GM19351 (cell line): Measurements from ENCODE around the gene KRTAP1-3.
"Not testable (repeated sequence)": the region's sequence is repeated elsewhere in the genome, so short reads cannot be mapped to it uniquely, and the experiment has no call there.

Source experiments
- ATAC-seq: cut with Tn5 transposase; IDR thresholded peaks from one replicate; pipeline ENCODE4 v1.9.1; 2021; ENCODE audit warnings: mild to moderate bottlenecking, moderate library complexity; ENCODE audit not compliant: unreplicated experiment

The KRTAP1-3 gene

DNA sequence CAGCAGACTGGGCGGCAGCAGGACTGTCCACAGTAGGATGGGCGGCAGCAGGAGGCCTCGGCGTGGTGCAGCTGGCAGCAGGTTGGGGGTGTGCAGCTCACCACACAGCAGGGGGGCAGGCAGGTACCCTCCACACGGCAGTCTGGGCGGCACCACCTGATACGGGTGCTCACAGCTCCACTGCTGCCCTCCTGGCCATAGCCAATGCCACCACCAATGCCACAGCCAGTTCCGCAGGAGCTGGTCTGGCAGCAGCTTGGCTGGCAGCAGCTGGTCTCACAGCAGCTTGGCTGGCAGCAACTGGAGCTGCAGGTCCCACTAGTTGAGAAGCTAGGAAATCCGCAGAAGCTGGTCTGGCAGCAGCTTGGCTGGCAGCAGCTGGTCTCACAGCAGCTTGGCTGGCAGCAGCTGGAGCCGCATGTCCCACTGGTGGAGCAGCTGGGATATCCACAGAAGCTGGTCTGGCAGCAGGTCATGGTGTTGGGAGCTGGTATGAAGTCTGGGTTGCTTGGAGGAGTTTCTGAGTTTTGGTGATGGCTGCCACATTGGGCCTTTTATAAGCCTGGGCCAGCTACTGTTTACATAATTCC lies at the start of gene KRTAP1-3:
Gene KRTAP1-3 (minus strand): TSS at position 529 of the 590 bp plus-strand sequence. CDS start 53 bp downstream, at position 476.
- ATAC-seq = not testable (repeated sequence)

DNA sequence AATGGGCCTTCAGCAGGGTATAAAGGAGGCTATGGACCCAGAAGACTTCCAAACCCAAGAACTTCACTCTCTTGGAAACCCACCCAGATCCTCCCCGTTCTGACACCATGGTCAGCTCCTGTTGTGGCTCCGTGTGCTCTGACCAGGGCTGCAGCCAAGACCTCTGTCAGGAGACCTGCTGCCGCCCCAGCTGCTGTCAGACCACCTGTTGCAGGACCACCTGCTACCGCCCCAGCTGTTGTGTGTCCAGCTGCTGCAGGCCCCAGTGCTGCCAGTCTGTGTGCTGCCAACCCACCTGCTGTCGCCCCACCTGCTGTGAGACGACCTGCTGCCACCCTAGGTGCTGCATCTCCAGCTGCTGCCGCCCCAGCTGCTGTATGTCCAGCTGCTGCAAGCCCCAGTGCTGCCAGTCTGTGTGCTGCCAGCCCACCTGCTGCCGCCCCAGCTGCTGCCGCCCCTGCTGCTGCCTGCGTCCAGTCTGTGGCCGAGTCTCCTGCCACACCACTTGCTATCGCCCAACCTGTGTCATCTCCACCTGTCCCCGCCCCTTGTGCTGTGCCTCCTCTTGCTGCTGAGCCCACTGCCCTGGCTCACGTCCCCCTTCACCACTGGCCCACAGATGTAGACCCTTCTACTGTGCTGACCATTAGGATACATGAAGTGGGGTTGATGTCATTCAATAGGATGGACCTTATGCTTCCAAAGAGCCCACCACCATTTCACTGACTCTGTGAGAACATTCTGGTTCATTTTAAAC lies 49.6 kb upstream of the KRTAP1-3 start, which contains the start of gene KRTAP4-7:
Gene KRTAP4-7 (plus strand): TSS at position 51 of the 757 bp plus-strand sequence. CDS start 57 bp downstream, at position 108.
- not testable (repeated sequence) for ATAC-seq

DNA sequence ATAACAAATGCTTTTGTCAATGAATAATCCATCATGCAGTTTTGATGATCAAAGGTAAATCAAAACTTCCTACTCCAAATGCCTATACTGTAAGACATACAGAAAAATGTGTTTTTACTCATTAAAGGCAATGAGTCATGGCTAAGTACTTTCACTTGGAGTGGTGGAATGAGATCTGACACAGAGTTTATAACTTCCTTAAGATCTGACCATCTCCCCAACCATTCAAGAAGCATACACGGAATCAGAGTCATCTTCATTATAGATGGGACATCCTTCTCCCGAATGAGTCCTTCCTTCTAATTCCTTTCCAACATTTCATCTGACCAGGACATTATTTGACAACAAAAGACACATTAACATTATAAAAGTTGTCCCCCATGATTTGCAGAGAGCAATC lies 48.8 kb upstream of the KRTAP1-3 start:
- ATAC-seq = not testable (repeated sequence)

DNA sequence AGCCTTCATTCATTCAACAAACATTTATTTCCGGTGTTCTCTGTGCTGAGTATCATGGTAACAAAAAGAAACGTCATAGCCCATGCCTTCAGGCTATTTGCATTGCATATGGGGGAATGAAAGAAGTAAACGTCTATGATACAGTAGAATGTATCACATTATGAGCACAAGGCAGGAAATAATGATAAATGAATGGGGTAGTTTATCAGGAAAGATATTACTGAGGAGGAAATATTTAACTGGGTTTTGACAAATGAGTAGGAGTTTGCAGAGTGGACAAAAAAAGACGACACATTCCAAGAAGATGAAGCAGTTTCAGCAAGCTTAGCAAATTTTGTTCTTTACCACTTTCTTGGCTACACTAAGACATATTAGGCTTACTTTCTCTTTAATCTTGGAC lies 48.0 kb upstream of the KRTAP1-3 start:
- no peak for ATAC-seq

GRCh38 chr17:41076788-41077187 lies 42.1 kb upstream of the KRTAP1-3 start:
- ATAC-seq = no peak

DNA sequence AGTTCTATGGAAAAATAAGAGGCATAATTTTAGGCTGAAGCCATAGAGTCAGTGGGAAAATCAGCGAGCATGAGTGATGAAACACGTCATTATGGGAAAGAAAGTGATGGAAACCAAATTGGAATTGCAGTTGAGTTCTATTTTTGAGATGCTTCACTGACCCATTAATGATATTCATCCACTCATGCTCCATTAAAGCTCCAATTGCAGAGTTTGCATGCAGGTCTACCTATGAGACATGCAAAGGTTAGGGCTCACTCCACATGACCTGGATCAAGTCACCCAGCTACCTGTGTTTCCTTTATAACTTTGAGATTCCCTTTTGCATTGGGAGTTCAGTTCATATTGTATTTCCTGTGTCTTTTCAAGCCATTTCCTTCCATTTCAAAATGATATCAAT lies 39.0 kb upstream of the KRTAP1-3 start:
- ATAC-seq = no peak

- ATAC-seq = no peak
Observed at GRCh38 chr17:41071606-41072360, 37.1 kb upstream of the KRTAP1-3 start.

GRCh38 chr17:41069031-41069430 lies 34.4 kb upstream of the KRTAP1-3 start:
- no peak for ATAC-seq

GRCh38 chr17:41067281-41067680 lies 32.6 kb upstream of the KRTAP1-3 start:
- ATAC-seq = no peak

- ATAC-seq = no peak
Observed at GRCh38 chr17:41065829-41066624, 31.4 kb upstream of the KRTAP1-3 start, which contains the start of gene KRTAP2-4. Gene KRTAP2-4, minus strand, starts transcription at chr17:41065879. Its CDS starts 34 bp downstream, at chr17:41065845.

DNA sequence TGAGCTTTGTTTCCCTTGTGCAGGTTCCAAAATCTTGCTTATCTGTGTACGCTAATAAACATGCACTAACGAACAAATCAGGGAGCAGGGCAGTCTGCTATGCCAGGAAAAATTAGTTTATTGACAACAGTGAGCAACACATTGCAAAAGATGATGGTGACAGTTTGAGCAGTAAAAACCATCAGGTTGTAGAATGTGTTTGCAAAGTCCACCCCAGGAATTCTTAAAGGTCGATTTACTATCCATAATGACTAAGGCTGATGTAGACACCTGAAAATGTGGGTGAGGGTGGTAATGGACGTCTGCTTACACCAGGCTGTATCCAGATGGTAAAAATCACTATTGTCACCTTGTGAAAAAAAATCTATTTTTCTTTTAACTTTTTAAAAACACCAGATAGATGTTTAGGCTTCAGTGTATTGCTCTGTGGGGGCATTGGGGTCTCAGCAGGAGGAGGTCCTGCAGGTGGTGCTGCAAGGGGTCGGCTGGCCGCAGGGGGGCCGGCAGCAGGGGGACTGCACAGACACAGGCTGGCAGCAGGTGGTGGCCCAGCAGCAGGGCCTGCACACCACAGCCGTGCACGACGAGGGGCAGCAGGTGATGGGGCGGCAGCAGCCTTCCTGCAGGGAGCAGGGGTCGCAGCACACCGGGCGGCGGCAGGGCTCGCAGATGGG lies 30.5 kb upstream of the KRTAP1-3 start:
- not testable (repeated sequence) for ATAC-seq

- ATAC-seq = no peak
Observed at GRCh38 chr17:41064301-41064700, 29.6 kb upstream of the KRTAP1-3 start.

- ATAC-seq = no peak
Observed at GRCh38 chr17:41063449-41063848, 28.8 kb upstream of the KRTAP1-3 start.

DNA sequence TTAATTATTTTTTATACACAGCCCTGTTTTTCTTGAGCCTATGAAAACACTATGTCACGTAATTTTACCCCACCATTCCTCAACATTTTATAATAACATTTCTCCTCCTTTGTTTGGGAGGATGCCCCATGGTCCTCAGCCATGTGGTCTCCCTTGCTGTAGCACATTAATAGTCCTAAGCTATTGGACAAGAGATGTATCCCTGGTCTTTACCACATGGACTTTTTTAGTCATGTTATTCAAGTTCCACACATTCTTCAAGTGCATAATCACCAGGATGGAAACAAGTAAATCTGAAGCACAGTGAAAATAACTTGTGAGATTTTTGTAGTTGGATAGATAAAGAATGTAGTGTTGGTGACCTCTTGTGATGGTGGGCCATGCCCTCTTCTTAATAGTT lies 27.3 kb upstream of the KRTAP1-3 start:
- ATAC-seq = no peak

DNA sequence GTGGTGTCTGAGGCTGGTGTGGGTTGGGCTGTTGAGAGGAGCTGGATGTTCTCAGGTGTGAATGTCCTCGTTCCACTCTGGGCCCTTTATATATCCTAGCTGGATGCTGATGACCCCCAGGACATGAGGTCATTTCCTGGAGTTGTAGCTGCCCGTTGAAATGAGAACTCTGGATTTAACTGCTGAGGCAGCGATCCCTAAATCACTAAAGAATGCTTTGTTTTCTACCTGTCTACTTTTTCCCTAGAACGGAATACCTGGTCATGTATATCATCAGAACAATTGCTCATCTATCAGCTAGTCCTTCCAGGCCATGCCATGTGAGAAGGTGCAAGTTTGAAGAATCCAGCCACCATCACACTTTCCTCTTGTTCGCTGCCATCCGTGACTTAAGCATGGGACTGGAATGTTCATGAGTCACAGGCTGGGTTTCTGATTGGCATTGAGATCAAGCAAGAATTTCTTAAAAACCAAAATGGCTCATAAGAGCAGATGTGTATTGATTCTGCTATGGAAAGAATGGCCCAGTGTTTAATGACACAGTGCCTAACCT lies 25.5 kb upstream of the KRTAP1-3 start, which contains the start of gene KRTAP2-3:
Gene KRTAP2-3 (minus strand): TSS at position 63 of the 553 bp plus-strand sequence. CDS start 64 bp downstream, outside the sequence.
- no peak for ATAC-seq

DNA sequence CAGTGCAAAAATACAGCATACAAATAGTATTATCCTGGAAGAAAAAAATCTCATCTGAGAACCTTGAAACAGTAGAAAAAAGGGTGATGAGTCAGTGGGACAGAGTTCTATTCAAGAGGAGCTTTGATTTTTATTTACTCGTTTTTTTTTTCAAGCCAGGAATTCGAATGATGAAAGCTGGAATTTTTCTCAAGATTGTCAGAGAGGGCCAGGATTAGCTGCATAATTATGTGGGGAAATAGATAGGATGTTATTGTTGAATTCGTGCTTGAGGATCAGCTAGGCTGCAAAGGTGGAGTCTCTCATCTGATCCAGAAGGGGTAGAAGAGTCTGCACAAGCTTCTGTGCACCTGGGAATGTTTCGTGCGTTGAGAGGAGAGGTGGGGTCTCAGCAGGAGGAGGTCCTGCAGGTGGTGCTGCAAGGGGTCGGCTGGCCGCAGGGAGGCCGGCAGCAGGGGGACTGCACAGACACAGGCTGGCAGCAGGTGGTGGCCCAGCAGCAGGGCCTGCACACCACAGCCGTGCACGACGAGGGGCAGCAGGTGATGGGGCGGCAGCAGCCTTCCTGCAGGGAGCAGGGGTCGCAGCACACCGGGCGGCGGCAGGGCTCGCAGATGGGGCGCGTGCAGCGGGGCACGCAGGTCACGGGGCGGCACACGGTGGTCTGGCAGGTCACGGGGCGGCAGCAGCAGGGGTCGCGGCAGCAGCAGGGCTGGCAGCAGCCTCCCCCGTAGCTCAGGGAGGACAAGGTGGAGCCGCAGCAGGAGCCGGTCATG lies 24.8 kb upstream of the KRTAP1-3 start:
- ATAC-seq = not testable (repeated sequence)

GRCh38 chr17:41058741-41059140 lies 24.1 kb upstream of the KRTAP1-3 start:
- no peak for ATAC-seq

DNA sequence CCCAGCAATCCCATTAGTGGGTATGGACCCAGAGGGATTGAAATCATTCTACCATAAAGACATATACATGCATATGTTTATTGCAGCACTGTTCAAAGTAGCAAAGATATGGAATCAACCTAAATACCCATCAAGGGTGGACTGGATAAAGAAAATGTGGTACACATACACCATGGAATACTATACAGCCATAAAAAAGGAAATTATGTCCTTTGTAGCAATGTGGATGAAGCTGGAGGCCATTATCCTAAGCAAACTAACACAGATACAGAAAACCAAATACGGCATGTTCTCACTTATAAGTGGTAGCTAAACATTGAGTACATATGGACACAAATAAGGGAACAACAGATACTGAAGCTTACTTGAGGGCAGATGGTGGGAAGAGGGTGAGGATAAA lies 22.9 kb upstream of the KRTAP1-3 start:
- ATAC-seq = no peak

DNA sequence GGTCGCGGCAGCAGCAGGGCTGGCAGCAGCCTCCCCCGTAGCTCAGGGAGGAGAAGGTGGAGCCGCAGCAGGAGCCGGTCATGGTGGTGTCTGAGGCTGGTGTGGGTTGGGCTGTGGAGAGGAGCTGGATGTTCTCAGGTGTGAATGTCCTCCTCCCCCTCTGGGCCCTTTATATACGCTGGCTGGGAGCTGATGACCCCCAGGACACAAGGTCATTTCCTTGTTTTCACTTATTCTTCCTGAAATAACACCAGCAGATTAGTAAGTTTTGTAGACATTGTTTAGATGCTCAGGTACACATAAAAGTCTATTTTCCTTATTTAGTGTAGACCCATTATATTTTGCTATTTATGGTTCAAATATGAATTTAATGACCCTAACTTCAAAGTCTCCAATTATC lies 20.5 kb upstream of the KRTAP1-3 start, which contains the start of gene KRTAP2-2:
Gene KRTAP2-2 (minus strand): TSS at position 101 of the 400 bp plus-strand sequence. CDS start 19 bp downstream, at position 82.
- not testable (repeated sequence) for ATAC-seq
